GM21515 (cell line): ENCODE data around the gene GNB5.
A peak's percentile ranks its signal among the peaks of the same experiment; 100 is the strongest.
"Not testable (repeated sequence)": the region's sequence is repeated elsewhere in the genome, so short reads cannot be mapped to it uniquely, and the experiment has no call there.

Experiments used
- ATAC-seq: cut with Tn5 transposase; IDR thresholded peaks from one replicate; pipeline ENCODE4 v1.9.1; 2021; ENCODE audit not compliant: unreplicated experiment

The GNB5 gene

DNA sequence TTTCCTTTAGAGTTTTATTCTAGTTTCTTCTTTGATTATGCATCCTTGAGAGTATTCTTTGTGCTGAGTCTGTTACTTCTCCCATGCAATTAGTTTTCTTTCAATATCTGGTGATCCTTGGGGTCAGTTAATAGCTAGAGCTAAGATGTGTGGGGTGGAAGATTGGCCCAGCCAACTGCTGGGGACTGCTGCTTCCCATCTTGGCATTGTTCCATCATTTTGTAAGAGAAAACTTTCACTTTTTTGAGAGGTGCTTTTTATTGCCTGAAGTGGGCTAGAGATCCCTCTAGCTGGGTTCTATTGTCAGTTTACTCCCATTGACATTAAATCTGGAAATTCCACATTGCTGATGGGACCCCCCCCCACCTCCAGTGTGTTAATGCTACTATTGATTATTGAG lies 94.0 kb downstream of the GNB5 start:
- no peak for ATAC-seq

DNA sequence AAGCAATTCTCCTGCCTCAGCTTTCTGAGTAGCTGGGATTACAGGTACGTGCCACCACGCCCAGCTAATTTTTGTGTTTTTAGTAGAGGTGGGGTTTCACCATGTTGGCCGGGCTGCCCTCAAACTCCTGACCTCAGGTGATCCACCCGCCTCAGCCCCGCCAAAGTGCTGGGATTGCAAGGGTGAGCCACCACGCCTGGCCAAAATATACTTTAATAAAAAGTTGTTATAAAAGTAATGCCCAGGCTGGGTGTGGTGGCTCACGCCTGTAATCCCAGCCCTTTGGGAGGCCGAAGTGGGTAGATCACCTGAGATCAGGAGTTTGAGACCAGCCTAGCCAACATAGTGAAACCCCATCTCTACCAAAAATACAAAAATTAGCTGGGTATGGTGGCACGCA lies 94.7 kb downstream of the GNB5 start:
- ATAC-seq: not testable (repeated sequence)

- ATAC-seq: no peak
Measured at GRCh38 chr15:52095597-52096262, 95.5 kb downstream of the GNB5 start.

DNA sequence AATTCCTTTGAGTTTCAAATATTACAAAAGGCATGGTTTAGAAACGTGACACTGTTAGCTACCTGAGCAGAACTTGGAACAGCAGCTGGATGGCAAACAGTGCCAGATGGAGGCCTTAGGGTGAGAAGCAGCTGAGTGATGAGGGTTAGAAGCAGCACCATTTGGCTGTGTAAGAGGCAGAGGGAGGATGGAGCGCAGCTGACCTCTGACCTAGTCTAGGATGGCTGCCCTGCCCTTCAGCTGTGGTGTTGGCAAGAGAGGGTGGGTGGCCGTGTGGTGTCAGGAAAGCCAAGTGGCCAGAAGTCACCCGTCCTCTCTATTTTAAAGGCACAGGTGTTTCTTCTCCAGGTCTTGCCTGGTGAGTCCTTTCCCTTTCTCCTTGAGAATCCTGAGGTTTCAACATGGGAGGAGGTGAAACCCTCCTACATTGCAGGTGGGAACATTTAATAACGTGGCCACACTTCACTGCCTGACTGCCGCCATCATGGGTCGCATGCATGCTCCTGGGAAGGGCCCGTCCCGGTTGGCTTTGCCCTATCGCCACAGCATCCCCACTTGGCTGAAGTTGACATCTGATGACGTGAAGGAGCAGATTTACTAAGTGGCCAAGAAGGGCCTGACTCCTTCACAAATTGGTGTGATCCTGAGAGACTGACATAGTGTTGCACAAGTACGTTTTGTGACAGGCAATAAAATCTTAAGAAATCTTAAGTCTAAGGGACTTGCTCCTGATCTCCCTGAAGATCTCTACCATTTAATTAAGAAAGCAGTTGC lies 96.2 kb downstream of the GNB5 start:
- no peak for ATAC-seq

GRCh38 chr15:52093539-52094510 lies 97.4 kb downstream of the GNB5 start:
- ATAC-seq: no peak

DNA sequence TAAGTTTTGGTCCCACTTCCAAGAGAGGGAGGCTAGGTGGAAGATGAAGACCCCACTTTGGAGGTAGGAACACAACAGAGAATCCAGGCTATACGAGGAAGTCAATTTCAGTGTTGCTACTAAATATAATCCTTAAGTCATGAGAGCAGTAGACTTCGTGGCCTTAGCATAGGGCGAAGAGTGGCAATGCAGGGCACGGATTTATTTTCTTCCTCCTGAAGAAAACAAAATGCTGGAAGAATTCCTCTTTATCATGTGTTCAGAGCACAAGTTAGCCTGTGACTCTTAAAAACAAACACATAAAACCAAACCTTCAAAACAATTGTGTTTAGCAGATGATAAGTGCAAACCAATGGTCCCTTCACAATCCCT lies 98.0 kb downstream of the GNB5 start:
- no peak for ATAC-seq

DNA sequence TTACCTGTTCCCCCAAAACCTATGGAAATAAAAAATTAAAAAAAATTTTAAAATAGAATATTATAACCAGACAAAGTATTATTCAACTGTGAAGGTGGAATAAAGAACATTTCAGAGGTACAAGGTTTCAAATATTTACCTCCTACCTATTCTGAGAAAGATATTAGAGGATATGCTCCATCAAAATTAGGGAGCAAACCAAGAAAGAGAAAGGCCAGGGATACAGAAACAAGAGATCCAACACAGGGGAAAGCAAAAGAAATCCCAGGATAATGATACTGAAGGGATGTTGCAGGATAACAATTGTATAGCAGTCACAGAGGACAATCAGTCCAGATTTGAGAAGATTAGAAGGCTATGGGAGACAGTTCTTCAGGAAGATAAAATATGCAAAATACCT lies 101.0 kb downstream of the GNB5 start:
- ATAC-seq: no peak

DNA sequence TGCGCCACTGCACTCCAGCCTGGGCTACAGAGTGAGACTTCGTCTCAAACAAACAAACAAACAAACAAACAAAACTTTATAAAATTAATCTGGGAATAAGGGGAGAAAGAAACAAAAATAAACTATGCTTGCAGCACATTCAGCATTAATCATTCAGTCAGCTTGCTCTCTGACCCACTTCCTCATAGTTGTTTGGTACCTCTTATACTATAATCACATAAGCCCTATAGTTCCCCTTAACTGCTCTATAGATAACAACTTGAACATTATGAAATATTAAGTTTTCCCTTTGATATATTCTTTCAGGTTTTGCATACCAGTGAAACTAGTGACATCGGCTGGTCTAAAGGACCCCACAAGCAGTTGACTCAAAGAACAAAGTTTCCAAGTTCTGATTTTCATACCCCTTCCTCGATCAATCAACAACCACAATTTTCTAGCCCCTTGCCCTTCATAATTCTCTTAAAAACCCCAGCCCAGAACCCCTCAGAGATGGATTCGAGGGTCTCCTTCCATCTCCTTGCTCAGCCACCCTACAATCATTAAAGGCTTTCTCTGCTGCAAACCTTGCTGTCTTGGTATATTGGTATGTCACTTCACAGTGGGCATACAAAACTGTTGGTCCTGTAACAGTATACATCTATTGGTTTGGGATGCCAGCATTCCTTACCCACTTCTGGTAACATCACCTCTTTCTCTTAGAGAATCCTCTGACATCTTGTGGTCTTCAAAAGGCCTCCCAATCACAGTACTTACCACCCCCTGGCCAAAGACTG lies 105.0 kb downstream of the GNB5 start:
- ATAC-seq: no peak

DNA sequence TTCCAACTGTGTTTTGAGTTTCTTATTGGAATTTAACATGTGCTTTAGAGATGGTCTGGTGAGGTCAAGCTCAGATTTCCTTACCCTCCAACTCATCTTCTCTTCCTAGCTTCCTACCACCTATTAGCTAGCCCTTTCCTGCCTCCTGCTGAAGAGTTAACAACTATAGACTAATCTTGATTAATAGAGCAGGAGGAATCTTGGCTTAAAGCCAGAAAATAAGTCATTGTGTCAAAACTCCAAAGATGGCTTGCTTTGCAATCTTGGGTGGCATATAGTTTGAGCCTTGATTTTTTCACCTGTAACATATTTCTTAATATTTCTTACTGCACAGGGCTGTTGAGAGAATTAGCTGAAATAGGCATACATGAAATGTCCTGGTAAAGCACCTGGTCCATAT lies 105.9 kb downstream of the GNB5 start:
- no peak for ATAC-seq

DNA sequence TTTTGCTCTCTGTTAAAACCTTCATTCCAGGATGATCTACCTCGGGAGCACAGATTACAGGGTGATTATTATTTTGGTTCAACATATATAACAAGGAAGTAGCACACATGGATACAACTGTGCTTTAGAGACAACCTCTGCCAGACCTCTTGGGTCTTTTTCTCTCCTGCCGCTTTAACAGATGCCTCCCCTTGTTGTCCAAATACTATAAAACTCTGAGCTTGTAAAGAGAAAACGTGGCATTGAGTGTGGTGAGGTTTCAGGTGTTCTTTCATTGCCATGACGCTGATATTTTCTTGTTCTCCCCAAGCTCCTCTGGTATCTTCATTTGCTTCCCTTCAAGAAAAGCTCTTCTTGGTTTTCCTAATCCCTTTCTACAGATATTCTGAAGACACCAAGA lies 107.6 kb downstream of the GNB5 start:
- no peak for ATAC-seq

- not testable (repeated sequence) for ATAC-seq
Measured at GRCh38 chr15:52083037-52083359, 108.2 kb downstream of the GNB5 start.

- ATAC-seq: peak; percentile 71
Measured at GRCh38 chr15:52082197-52083036, 108.8 kb downstream of the GNB5 start.

GRCh38 chr15:52080706-52081392 lies 110.3 kb downstream of the GNB5 start:
- ATAC-seq: no peak

GRCh38 chr15:52080031-52080430 lies 111.2 kb downstream of the GNB5 start:
- no peak for ATAC-seq

DNA sequence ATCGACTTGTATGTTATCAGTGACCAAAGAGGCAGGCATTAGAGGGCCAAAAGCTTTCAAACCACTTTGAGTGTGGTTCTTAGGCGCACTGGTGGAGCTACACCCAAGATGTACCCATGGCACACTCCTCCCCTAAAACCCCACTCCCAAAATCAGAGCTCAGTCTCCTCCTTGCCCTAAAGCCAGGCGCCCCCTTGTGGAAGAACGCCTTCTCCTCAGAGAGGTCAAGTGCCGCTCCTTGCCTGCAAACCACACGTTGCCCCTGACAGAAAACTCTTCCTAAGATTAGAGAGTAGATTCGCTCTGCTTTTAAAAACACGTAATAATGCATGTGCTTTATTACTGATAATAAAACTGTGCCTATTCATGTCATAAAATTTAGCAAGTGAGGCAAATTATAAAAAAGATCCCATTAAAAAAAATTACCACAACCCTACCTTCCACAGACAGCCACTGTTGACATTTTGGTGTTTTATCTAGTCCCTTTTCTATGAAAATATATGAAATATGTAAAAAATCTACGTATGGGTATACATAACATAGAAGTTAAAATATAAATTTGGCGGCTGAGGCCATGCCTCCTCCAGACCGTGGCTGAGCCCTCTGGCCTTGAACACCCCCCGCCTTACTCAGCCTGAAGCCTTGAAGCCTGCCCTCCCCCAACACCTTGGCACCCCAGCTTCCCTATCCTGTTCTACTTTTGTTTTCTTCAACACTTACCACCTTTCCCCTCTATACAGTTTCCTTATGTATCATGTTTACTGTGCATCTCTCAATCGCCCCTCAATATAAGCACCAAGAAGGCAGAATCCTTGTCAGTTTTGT lies 112.1 kb downstream of the GNB5 start:
- ATAC-seq: no peak

GRCh38 chr15:52078197-52078875 lies 112.9 kb downstream of the GNB5 start:
- ATAC-seq: no peak

DNA sequence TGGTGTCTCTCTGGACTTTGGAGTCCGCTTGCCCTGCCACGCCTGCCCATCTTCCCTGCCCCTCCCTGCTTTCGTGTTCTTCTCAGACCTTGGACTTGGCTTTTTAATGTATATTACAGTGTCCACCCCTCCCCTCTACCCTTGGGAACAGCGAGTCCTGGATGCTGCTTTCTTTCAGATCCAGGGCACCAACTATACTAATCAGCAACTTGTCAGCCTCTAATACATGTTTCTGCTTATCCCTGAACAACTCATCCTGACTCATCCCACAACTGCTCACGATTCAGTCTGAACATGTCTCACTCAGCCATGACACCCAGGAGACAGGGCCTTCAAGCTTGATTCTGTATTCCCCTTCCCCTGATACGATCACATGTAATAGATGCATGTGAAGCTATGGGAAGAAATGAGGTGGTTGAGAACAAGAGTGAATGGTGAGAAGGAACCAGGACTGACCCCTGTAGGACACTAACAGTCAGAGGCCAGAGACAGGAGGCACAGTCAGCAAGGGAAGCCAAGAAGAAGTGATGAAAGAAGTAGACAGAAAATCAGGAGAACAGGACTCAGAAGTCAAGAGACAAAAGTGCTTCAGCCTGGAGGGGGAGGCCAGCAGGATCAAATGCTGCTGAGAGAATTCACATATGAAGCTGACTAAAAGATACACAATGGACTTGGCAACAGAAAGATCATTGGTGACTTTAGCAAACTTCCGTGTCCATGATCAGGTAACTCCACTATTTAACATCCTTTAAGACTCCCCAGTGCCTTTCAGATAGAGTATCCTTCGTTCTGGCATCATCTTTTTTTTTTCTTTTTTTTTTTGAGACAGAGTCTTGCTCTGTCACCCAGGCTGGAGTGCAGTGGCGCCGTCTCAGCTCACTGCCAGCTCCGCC lies 114.1 kb downstream of the GNB5 start:
- no peak for ATAC-seq
